CD14-positive monocyte (primary cell): ENCODE data around the gene ME1. TPM values are rescaled to one million over a fixed set of nuclear protein-coding genes. Genes with fewer than 3 reads are reported as not detected.

Source experiments
- DNase-seq, 3 donors: peaks; one replicate each; pipeline ENCODE4 v3.0.0-alpha.2; 2011 to 2022
- H2AFZ ChIP-seq: 2 replicates; pipeline ENCODE4 v1.6.0; 2012; ENCODE audit warnings: mild to moderate bottlenecking, low read depth, low read length, inconsistent platforms; ENCODE audit not compliant: insufficient read depth, poor library complexity, severe bottlenecking
- H3K27ac ChIP-seq, 2 donors: 1 replicate in 1 of 2; 2 replicates in 1 of 2; pipeline ENCODE4 v1.5.1; 2012 to 2013; ENCODE audit warnings: low read length in 2 of 2, control low read depth in 1 of 2, inconsistent platforms in 1 of 2, low read depth in 1 of 2, mild to moderate bottlenecking in 1 of 2
- H3K27me3 ChIP-seq, 2 donors: one replicate each; pipeline versions ENCODE4 v1.6.0 to v1.6.1; 2011 to 2013; ENCODE audit warnings: low read length in 2 of 2; ENCODE audit not compliant: control insufficient read depth in 2 of 2, insufficient read depth in 2 of 2
- H3K36me3 ChIP-seq, 2 donors: replicated peaks in 1 of 2; 1 replicate in 1 of 2; 2 replicates in 1 of 2; pipeline versions ENCODE4 v1.5.1 to v1.6.1; 2012 to 2013; ENCODE audit warnings: low read length in 2 of 2, control low read depth in 1 of 2, inconsistent platforms in 1 of 2, mild to moderate bottlenecking in 1 of 2; ENCODE audit not compliant: insufficient read depth in 2 of 2, control insufficient read depth in 1 of 2
- H3K4me1 ChIP-seq, 2 donors: 1 replicate in 1 of 2; 2 replicates in 1 of 2; pipeline versions ENCODE4 v1.5.1 to v1.6.1; 2012 to 2013; ENCODE audit warnings: low read length in 2 of 2, control low read depth in 1 of 2, inconsistent platforms in 1 of 2, mild to moderate bottlenecking in 1 of 2, moderate library complexity in 1 of 2; ENCODE audit not compliant: insufficient read depth in 2 of 2, control insufficient read depth in 1 of 2
- H3K4me2 ChIP-seq: replicated peaks from 2 replicates; pipeline ENCODE3; 2012; ENCODE audit warnings: low read length, moderate library complexity, mild to moderate bottlenecking; ENCODE audit not compliant: poor library complexity, severe bottlenecking; ENCODE audit errors: extremely low read depth
- H3K4me3 ChIP-seq, 3 experiments: fragments of 200-600 bp in 1 of 3; sonication (generic) in 1 of 3; replicated peaks in 1 of 3; 1 replicate in 2 of 3; 2 replicates in 1 of 3; pipeline ENCODE4 v1.5.1; 2011 to 2013; ENCODE audit warnings: low read length in 3 of 3, mild to moderate bottlenecking in 3 of 3, control low read depth in 2 of 3, low read depth in 2 of 3, inconsistent platforms in 1 of 3, moderate library complexity in 1 of 3
- H3K79me2 ChIP-seq: 2 replicates; pipeline ENCODE4 v1.6.0; 2012; ENCODE audit warnings: mild to moderate bottlenecking, control low read depth, inconsistent platforms, low read length, moderate library complexity; ENCODE audit not compliant: insufficient read depth
- H3K9ac ChIP-seq: 2 replicates; pipeline ENCODE4 v1.6.0; 2017; ENCODE audit warnings: low read length, mild to moderate bottlenecking; ENCODE audit not compliant: insufficient read depth, poor library complexity, severe bottlenecking
- H3K9me3 ChIP-seq, 2 donors: replicated peaks in 1 of 2; 1 replicate in 1 of 2; 2 replicates in 1 of 2; pipeline versions ENCODE4 v1.5.1 to v1.6.1; 2012 to 2013; ENCODE audit warnings: low read length in 2 of 2, control low read depth in 1 of 2; ENCODE audit not compliant: control insufficient read depth in 1 of 2, insufficient read depth in 1 of 2
- H4K20me1 ChIP-seq: 2 replicates; pipeline ENCODE4 v1.6.0; 2012; ENCODE audit warnings: mild to moderate bottlenecking, low read length, control low read depth, moderate library complexity; ENCODE audit not compliant: insufficient read depth
- H3K27ac Mint-ChIP-seq, 7 donors: one replicate each; pipeline ENCODE4 v1.8.0; 2020; ENCODE audit warnings: mild to moderate bottlenecking in 7 of 7, mixed read lengths in 7 of 7, moderate library complexity in 6 of 7, inconsistent platforms in 2 of 7
- H3K27me3 Mint-ChIP-seq, 3 donors: one replicate each; pipeline ENCODE4 v1.8.0; 2021 to 2022; ENCODE audit warnings: low read depth in 3 of 3, mild to moderate bottlenecking in 3 of 3, mixed read lengths in 3 of 3, moderate library complexity in 3 of 3, inconsistent platforms in 1 of 3
- H3K36me3 Mint-ChIP-seq, 2 donors: one replicate each; pipeline ENCODE4 v1.8.0; 2020; ENCODE audit warnings: mixed read lengths in 2 of 2, inconsistent platforms in 1 of 2, mild to moderate bottlenecking in 1 of 2
- H3K4me1 Mint-ChIP-seq: one replicate; pipeline ENCODE4 v1.8.0; 2020; ENCODE audit warnings: mild to moderate bottlenecking, mixed read lengths
- H3K4me3 Mint-ChIP-seq, 2 donors: one replicate each; pipeline ENCODE4 v1.8.0; 2020; ENCODE audit warnings: mild to moderate bottlenecking in 2 of 2, mixed read lengths in 2 of 2, moderate library complexity in 1 of 2
- H3K9me3 Mint-ChIP-seq, 7 donors: one replicate each; pipeline ENCODE4 v1.8.0; 2020 to 2022; ENCODE audit warnings: mixed read lengths in 7 of 7, mild to moderate bottlenecking in 6 of 7, moderate library complexity in 6 of 7, inconsistent platforms in 2 of 7
- CTCF ChIP-seq: fragments of 200-600 bp; IDR thresholded peaks from one replicate; pipeline ENCODE4 v1.8.0; 2022; ENCODE audit warnings: antibody characterized with exemption, mild to moderate bottlenecking
- WGBS: methylation state at CpG from one replicate; pipeline ENCODE4 v1.1.5; 2013; ENCODE audit warnings: missing lambda C conversion rate; ENCODE audit not compliant: insufficient coverage; 5-methylcytosine and 5-hydroxymethylcytosine counted together
- intact Hi-C, 2 donors: fragments of 100-400 bp; cut with micrococcal nuclease; formaldehyde crosslinking; loops; one replicate each; pipeline versions ENCODE4 v1.15.0 to v1.15.1; 2023
- polyA plus RNA-seq, 3 donors: library from polyadenylated mRNA; depleted of rRNA in 1 of 3; unstranded in 2 of 3; stranded (reverse) in 1 of 3; fragments of 300-500 nt in 2 of 3; fragments of >200 nt in 1 of 3; fragmentation: Illumina TruSeq in 2 of 3; gene quantifications; 1 replicate in 2 of 3; 2 replicates in 1 of 3; pipeline ENCODE4 v1.2.3, GENCODE V29; 2012 to 2021

Gene ME1
- polyA plus RNA-seq, 3 donors = 1.3 to 4.0 (median 2.1) TPM

- 100% methylated on average over 1 of the region's 1 CpG for WGBS
- H3K36me3 Mint-ChIP-seq = peaks cover 0 to 7% of the 10 kb centered on the region in 2 donors
- no peak for DNase-seq
- H3K27ac Mint-ChIP-seq = peak overlapping the region in 1 of 7 donors; percentile 60
- Histone ChIP-seq H3K4me1 (peaks cover 50 to 58% of the 10 kb centered on the region in 2 donors), H4K20me1 (no peaks in the 10 kb centered on the region), H3K9me3 (no peaks in the 10 kb centered on the region), H3K9ac (no peak overlapping the region), H3K79me2 (no peaks in the 10 kb centered on the region), H2AFZ (no peak overlapping the region), H3K27me3 (no peaks in the 10 kb centered on the region), H3K4me3 (no peak overlapping the region), H3K27ac (no peak overlapping the region), H3K36me3 (no peaks in the 10 kb centered on the region), H3K4me2 (no peak overlapping the region)
- H3K9me3 Mint-ChIP-seq = peaks cover 0 to 5% (median 0%) of the 10 kb centered on the region in 7 donors
- H3K27me3 Mint-ChIP-seq = peaks cover 0 to 5% (median 0%) of the 10 kb centered on the region in 3 donors
- H3K4me1 Mint-ChIP-seq = peaks cover 47% of the 10 kb centered on the region
- intact Hi-C loops = no loop called here
- no peak for TF ChIP-seq CTCF
- no peak overlapping the region for H3K4me3 Mint-ChIP-seq
Observed at GRCh38 chr6:83462524-83462923, 31.7 kb upstream of the ME1 start.

- whole genome bisulfite sequencing = 100% methylated on average over 1 of the region's 1 CpG
- Mint-ChIP-seq H3K36me3 (peaks cover 0 to 7% of the 10 kb centered on the region in 2 donors), H3K9me3 (peaks cover 0 to 3% (median 0%) of the 10 kb centered on the region in 7 donors), H3K27me3 (peaks cover under 1 to 8% (median under 1%) of the 10 kb centered on the region in 3 donors), H3K4me1 (peaks cover 36% of the 10 kb centered on the region), H3K4me3 (no peak overlapping the region), H3K27ac (peak overlapping the region in 1 of 7 donors; percentile 23)
- Histone ChIP-seq H3K9ac (no peak overlapping the region), H3K4me1 (peaks cover 39 to 47% of the 10 kb centered on the region in 2 donors), H3K36me3 (no peaks in the 10 kb centered on the region), H3K4me2 (no peak overlapping the region), H2AFZ (no peak overlapping the region), H3K9me3 (no peaks in the 10 kb centered on the region), H3K27me3 (peaks cover 0 to 2% of the 10 kb centered on the region in 2 donors), H4K20me1 (no peaks in the 10 kb centered on the region), H3K27ac (no peak overlapping the region), H3K79me2 (no peaks in the 10 kb centered on the region), H3K4me3 (no peak overlapping the region)
- DNase-seq = no peak
- no peak for TF ChIP-seq CTCF
- intact Hi-C loops = no loop called here
Observed at GRCh38 chr6:83461438-83461837, 30.6 kb upstream of the ME1 start.
